AML-193 (cell line): ENCODE data around the gene LAMC1.

ENCODE experiments used
- DNase-seq, 2 experiments: peaks; one replicate each; lab custom pipeline; 2025; lab: John Stamatoyannopoulos, UW

LAMC1 gene

DNA sequence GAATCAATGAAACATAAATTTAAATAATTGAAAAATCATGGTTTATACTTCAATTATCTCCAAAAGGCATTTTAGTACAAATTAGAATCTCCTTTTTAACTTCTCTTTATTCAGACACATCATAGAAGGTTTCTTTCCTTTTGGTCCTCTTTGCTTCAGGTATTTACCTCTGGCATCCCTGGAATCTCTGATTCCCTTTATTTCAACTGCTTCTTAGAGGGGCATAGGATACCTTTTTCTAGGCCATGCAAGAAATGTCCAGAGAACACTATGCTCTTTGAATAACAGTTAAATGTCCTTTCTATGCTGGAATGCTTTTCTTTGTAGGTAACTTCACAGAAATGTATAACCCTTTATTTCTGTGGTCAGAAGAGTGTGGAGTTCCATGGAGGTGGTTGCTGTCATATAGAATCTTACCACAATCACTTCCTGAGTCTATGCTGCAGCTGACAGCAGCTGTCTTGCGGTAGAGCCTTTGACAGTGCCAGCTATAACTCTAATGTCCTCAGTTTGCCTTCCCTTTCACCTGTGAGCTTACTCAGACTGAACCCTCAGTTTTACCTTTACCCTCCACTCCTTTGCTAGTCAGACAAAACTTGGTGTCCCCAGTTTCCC lies 171.4 kb downstream of the LAMC1 start:
- DNase-seq, result no peak

DNA sequence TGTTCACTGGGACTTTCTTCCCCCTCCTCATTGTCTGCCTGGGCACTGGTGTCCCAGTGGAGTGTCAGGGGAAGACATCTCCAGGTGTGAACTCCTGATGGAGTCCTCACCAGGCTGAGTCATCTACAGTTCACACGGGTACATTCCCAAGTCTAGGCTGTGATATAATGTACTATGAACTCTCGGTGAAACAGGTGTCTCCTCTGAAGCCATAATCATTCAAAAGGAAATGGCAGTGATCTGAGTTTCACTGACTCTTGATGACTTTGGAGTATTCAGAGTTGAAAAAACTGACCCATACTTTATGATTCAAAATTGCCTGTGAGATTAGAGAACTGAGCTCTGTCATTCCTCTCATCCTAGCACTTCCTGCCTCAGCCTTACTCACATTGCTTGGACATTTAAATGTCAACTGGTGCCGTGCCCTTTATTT lies 171.9 kb downstream of the LAMC1 start:
- no peak for DNase-seq
